Activated CD8-positive, alpha-beta T cell treated with anti-CD3 and anti-CD28 coated beads for 36 hours (primary cell): ENCODE data around the gene CCIN. TPM values are rescaled to one million over a fixed set of nuclear protein-coding genes. Genes with fewer than 3 reads are reported as not detected.
"Not testable (repeated sequence)": the region's sequence is repeated elsewhere in the genome, so short reads cannot be mapped to it uniquely, and the experiment has no call there.

Experiments used
- ATAC-seq: fragments of 200-7000 bp; cut with Tn5 transposase; one replicate; pipeline ENCODE4 v1.10.0; 2021; ENCODE audit warnings: mild to moderate bottlenecking, moderate library complexity
- CTCF ChIA-PET: fragments of 350-600 bp; sonication (Branson Sonifier 250); formaldehyde crosslinking; loops from one replicate; lab custom pipeline; 2021; ENCODE audit warnings: antibody characterized with exemption; lab: Charles Lee
- POLR2A ChIA-PET: fragments of 350-600 bp; sonication (Branson Sonifier 250); formaldehyde crosslinking; loops from one replicate; lab custom pipeline; 2021; ENCODE audit warnings: antibody characterized with exemption; lab: Charles Lee
- DNase-seq: peaks from one replicate; pipeline ENCODE4 v3.0.0-alpha.2; 2020
- H3K27ac Mint-ChIP-seq: one replicate; pipeline ENCODE4 v1.8.0; 2021; ENCODE audit warnings: mild to moderate bottlenecking, mixed read lengths
- H3K27me3 Mint-ChIP-seq: one replicate; pipeline ENCODE4 v1.8.0; 2021; ENCODE audit warnings: mixed read lengths
- H3K36me3 Mint-ChIP-seq: one replicate; pipeline ENCODE4 v1.8.0; 2021; ENCODE audit warnings: low read depth, mixed read lengths
- H3K4me1 Mint-ChIP-seq: one replicate; pipeline ENCODE4 v1.8.0; 2021; ENCODE audit warnings: low read depth, mixed read lengths
- H3K4me3 Mint-ChIP-seq: one replicate; pipeline ENCODE4 v1.8.0; 2021; ENCODE audit warnings: mild to moderate bottlenecking, moderate library complexity, mixed read lengths
- H3K9me3 Mint-ChIP-seq: one replicate; pipeline ENCODE4 v1.8.0; 2021; ENCODE audit warnings: mixed read lengths
- intact Hi-C: fragments of 100-400 bp; cut with micrococcal nuclease; formaldehyde crosslinking; loops from one replicate; pipeline ENCODE4 v1.10.0; 2022
- total RNA-seq, 2 experiments: library from RNA; stranded (reverse); gene quantifications; one replicate each; pipeline ENCODE4 v1.2.3, GENCODE V29; 2021
- TF ChIP-seq, protein P1 (sequence below): fragments of 200-600 bp; IDR thresholded peaks from one replicate; pipeline ENCODE4 v1.8.0; 2022; ENCODE audit warnings: antibody characterized with exemption, mild to moderate bottlenecking

CCIN gene
- total RNA-seq, 2 experiments from 2014 or later: not detected

DNA sequence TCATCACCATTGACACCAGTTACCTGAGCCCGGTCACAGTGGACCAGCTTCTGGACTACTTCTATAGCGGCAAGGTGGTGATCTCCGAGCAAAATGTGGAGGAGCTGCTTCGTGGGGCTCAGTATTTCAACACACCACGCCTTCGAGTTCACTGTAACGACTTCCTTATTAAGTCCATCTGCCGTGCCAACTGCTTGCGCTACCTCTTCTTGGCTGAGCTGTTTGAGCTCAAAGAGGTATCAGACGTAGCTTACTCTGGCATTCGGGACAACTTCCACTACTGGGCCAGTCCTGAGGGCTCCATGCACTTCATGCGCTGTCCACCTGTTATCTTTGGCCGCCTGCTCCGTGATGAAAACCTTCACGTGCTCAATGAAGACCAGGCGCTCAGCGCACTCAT is 520 bp downstream of the CCIN start:
- Mint-ChIP-seq H3K27ac (no peak overlapping the region), H3K4me1 (peaks cover 3% of the 10 kb centered on the region), H3K4me3 (no peak overlapping the region), H3K27me3 (no peaks in the 10 kb centered on the region), H3K36me3 (no peaks in the 10 kb centered on the region), H3K9me3 (no peaks in the 10 kb centered on the region)
- intact Hi-C loops: no loop called here
- POLR2A ChIA-PET: interaction anchor here (1.3 kb wide), 1 partner anchor 22 kb away, joined by 4 read pairs; no protein-coding TSS in a partner anchor
- ATAC-seq: no peak
- no peak for DNase-seq
- CTCF ChIA-PET: interaction anchor here (0.6 to 10.1 kb wide), 5 partner anchors 20 to 386 kb away, joined by 3 to 330 read pairs (median 3); partner anchors contain the start of gene CLTA
- TF ChIP-seq, protein P1, sequence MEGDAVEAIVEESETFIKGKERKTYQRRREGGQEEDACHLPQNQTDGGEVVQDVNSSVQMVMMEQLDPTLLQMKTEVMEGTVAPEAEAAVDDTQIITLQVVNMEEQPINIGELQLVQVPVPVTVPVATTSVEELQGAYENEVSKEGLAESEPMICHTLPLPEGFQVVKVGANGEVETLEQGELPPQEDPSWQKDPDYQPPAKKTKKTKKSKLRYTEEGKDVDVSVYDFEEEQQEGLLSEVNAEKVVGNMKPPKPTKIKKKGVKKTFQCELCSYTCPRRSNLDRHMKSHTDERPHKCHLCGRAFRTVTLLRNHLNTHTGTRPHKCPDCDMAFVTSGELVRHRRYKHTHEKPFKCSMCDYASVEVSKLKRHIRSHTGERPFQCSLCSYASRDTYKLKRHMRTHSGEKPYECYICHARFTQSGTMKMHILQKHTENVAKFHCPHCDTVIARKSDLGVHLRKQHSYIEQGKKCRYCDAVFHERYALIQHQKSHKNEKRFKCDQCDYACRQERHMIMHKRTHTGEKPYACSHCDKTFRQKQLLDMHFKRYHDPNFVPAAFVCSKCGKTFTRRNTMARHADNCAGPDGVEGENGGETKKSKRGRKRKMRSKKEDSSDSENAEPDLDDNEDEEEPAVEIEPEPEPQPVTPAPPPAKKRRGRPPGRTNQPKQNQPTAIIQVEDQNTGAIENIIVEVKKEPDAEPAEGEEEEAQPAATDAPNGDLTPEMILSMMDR: no peak

GRCh38 chr9:36170531-36170930 is 1.3 kb downstream of the CCIN start:
- POLR2A ChIA-PET: no interaction called here
- Mint-ChIP-seq H3K27ac (no peak overlapping the region), H3K4me3 (no peak overlapping the region), H3K9me3 (no peaks in the 10 kb centered on the region), H3K36me3 (no peaks in the 10 kb centered on the region), H3K4me1 (peaks cover 3% of the 10 kb centered on the region), H3K27me3 (no peaks in the 10 kb centered on the region)
- ATAC-seq (no peak), DNase-seq (no peak)
- intact Hi-C loops: no loop called here
- CTCF ChIA-PET: interaction anchor here (4.4 to 10.1 kb wide), 2 partner anchors 68 to 69 kb away, joined by 24 to 330 read pairs; no protein-coding TSS in a partner anchor
- TF ChIP-seq, protein P1: no peak

- H3K27me3 Mint-ChIP-seq: no peaks in the 10 kb centered on the region
- H3K27ac Mint-ChIP-seq: no peak overlapping the region
- no peaks in the 10 kb centered on the region for H3K9me3 Mint-ChIP-seq
- no peak overlapping the region for H3K4me3 Mint-ChIP-seq
- DNase-seq (no peak), ATAC-seq (no peak)
- H3K36me3 Mint-ChIP-seq: no peaks in the 10 kb centered on the region
- POLR2A ChIA-PET: interaction anchor here (0.6 kb wide), 1 partner anchor 15 kb away, joined by 3 read pairs; no protein-coding TSS in a partner anchor
- CTCF ChIA-PET: interaction anchor here (2.2 to 4.4 kb wide), 2 partner anchors 16 to 72 kb away, joined by 8 to 24 read pairs; no protein-coding TSS in a partner anchor
- peaks cover 1% of the 10 kb centered on the region for H3K4me1 Mint-ChIP-seq
- intact Hi-C loops: no loop called here
- TF ChIP-seq, protein P1: no peak
These were observed 4.7 kb downstream of the CCIN start for GRCh38 chr9:36173861-36174260.

DNA sequence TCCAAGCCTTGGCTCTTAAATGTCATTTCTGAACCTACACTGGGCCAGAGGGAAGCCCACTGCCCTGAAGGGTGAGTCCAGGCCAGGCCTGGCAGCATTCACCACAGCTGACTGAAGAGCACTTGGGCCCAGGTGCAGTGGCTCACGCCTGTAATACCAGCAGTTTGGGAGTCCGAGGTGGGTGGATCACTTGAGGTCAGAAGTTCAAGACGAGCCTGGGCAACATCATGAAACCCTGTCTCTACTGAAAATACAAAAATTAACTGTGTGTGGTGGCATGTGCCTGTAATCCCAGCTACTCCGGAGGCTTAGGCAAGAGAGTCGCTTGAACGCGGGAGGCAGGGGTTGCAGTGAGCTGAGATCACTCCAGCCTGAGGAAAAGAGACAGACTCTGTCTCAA is 5.1 kb downstream of the CCIN start:
- no peak overlapping the region for H3K4me3 Mint-ChIP-seq
- H3K27ac Mint-ChIP-seq: no peak overlapping the region
- no peaks in the 10 kb centered on the region for H3K36me3 Mint-ChIP-seq
- no peak for ATAC-seq
- no peak for DNase-seq
- no peaks in the 10 kb centered on the region for H3K9me3 Mint-ChIP-seq
- ChIA-PET CTCF (interaction anchor here (0.6 to 4.4 kb wide), 3 partner anchors 15 to 103 kb away, joined by 3 to 24 read pairs (median 8); no protein-coding TSS in a partner anchor), POLR2A (no interaction called here)
- TF ChIP-seq, protein P1: no peak
- intact Hi-C loops: no loop called here
- H3K27me3 Mint-ChIP-seq: no peaks in the 10 kb centered on the region
- H3K4me1 Mint-ChIP-seq: peaks cover 1% of the 10 kb centered on the region

DNA sequence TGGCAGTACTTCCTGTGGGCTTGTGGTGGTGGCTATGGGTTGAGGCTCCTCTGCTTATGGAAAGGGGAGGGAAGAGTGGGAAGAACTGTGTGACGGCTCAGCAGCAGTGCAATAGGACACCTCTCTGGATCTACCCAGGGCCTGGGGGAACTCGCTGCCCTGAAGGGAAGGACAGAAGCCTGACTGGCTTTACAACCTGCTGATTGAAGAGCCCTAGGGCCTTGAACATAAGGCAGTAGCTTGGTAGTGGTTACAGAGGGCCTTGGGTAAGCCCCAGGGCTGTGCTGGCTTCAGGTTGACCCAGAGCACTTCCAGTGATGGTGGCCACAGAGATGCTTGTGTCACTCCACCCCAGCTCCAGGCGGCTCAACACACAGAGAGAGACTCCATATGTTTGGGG is 5.5 kb downstream of the CCIN start:
- Mint-ChIP-seq H3K4me1 (peaks cover 1% of the 10 kb centered on the region), H3K36me3 (no peaks in the 10 kb centered on the region), H3K27ac (no peak overlapping the region), H3K27me3 (no peaks in the 10 kb centered on the region), H3K9me3 (no peaks in the 10 kb centered on the region), H3K4me3 (no peak overlapping the region)
- POLR2A ChIA-PET: no interaction called here
- TF ChIP-seq, protein P1: no peak
- intact Hi-C loops: no loop called here
- ATAC-seq: no peak
- CTCF ChIA-PET: interaction anchor here (0.6 to 4.4 kb wide), 3 partner anchors 8 to 103 kb away, joined by 3 to 24 read pairs (median 12); no protein-coding TSS in a partner anchor
- no peak for DNase-seq

DNA sequence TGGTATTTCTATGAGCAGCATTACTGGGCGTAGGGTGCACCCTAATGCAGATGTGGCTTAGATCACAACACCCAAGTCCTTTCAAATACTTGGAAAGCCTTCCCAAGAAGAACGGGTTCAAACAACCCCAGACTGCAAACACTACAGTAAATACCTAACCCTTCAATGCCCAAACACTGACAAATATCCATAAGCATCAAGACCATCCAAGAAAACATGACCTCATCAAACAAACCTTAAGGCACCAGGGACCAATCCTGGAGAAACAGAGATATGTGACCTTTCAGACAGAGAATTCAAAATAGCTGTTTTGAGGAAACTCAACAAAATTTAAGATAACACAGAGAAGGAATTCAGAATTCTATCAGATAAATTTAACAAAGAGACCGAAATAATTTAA is 6.0 kb downstream of the CCIN start:
- H3K4me3 Mint-ChIP-seq, H3K27ac Mint-ChIP-seq, DNase-seq, H3K27me3 Mint-ChIP-seq, ATAC-seq, H3K9me3 Mint-ChIP-seq, H3K36me3 Mint-ChIP-seq, POLR2A ChIA-PET, H3K4me1 Mint-ChIP-seq, intact Hi-C loops: not testable (repeated sequence)
- CTCF ChIA-PET: interaction anchor here (3.1 kb wide), 1 partner anchor 8 kb away, joined by 12 read pairs; no protein-coding TSS in a partner anchor

DNA sequence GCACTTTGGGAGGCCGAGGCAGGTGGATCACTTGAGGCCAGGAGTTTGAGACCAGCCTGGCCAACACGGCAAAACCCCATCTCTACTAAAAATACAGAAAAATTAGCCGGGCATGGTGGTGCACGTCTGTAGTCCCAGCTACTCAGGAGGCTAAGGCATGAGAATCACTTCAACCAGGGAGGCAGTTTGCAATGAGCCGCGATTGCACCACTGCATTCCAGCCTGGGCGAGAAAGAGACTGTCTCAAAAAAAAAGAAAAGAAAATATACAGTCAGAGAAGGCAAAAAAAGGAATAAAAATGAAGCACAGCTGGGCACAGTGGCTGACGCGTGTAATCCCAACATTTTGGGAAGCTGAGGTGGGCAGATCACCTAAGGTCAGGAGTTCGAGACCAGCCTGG is 7.3 kb downstream of the CCIN start:
- H3K4me1 Mint-ChIP-seq, intact Hi-C loops, H3K9me3 Mint-ChIP-seq, DNase-seq, H3K27ac Mint-ChIP-seq, H3K27me3 Mint-ChIP-seq, H3K4me3 Mint-ChIP-seq, H3K36me3 Mint-ChIP-seq, ATAC-seq: not testable (repeated sequence)
- ChIA-PET POLR2A (interaction anchor here (2.1 kb wide), 1 partner anchor 14 kb away, joined by 8 read pairs; the partner anchor contains the start of gene CLTA), CTCF (interaction anchor here (0.8 to 3.1 kb wide), 4 partner anchors 9 to 74 kb away, joined by 3 to 12 read pairs (median 6); no protein-coding TSS in a partner anchor)
